ENCODE data around the gene RFX8.
A peak's percentile ranks its signal among the peaks of the same experiment; 100 is the strongest.

Gene RFX8

DNA sequence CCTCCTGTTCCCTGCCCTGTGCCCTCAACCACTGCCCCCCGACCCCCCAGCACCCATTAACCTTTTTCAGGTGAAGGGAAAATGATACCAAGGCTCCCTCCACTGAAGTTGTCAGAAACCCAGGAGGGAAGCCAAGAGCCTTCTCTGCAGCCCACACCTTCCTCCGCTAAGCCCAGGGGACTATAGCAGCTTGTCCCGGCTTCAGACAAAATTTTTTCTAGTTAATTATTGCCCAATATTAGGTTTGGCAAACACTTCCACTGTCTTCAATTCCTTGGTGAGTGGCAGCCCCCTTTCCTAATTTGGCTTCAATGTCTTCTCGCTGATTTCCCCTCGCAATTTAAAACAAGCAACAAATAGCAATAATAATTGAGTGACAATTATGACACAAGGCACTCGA is 23.9 kb downstream of the RFX8 start:
- no peaks in the 10 kb centered on the region for H3K27me3 ChIP-seq (replicated peaks)
- in situ Hi-C loops (cut with HindIII; ENCODE audit: low pct_ligation_motif_present, low sequenced_read_pairs) = no loop called here
- TF ChIP-seq, protein P1, sequence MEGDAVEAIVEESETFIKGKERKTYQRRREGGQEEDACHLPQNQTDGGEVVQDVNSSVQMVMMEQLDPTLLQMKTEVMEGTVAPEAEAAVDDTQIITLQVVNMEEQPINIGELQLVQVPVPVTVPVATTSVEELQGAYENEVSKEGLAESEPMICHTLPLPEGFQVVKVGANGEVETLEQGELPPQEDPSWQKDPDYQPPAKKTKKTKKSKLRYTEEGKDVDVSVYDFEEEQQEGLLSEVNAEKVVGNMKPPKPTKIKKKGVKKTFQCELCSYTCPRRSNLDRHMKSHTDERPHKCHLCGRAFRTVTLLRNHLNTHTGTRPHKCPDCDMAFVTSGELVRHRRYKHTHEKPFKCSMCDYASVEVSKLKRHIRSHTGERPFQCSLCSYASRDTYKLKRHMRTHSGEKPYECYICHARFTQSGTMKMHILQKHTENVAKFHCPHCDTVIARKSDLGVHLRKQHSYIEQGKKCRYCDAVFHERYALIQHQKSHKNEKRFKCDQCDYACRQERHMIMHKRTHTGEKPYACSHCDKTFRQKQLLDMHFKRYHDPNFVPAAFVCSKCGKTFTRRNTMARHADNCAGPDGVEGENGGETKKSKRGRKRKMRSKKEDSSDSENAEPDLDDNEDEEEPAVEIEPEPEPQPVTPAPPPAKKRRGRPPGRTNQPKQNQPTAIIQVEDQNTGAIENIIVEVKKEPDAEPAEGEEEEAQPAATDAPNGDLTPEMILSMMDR (IDR thresholded peaks at IDR 0.05; ENCODE audit: low read depth, low read length, missing control alignments) = no peak
- no peaks in the 10 kb centered on the region for H3K36me3 ChIP-seq (replicated peaks)
- no peak overlapping the region for H3K4me3 ChIP-seq (ENCODE audit: low read depth, low read length)
- DNase-seq = no peak
- H3K27ac ChIP-seq = no peak overlapping the region

DNA sequence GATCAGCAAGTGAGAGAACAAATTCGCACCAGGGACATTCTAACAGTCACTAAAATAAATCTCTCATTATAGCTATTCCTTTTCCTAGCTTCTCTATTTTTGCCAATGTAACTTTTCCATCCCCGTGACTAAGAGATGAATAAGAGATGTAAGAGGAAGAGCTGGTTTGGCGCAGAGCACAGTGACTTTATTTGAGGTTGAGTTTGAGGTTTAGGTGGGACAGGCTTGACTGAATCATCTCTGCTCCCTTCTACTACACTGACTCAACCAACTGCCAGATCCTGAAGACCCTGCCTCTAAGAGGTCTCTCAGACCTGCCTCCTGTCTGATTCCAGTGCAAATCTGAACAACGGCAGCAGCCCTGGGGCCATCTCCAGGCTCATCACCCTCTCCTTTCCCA is 28.0 kb downstream of the RFX8 start:
- TF ChIP-seq, protein P1 (IDR thresholded peaks at IDR 0.05; ENCODE audit: low read depth, low read length, missing control alignments) = no peak
- no peaks in the 10 kb centered on the region for H3K36me3 ChIP-seq (replicated peaks)
- peak overlapping the region; percentile 45 for H3K27ac ChIP-seq
- no peaks in the 10 kb centered on the region for H3K27me3 ChIP-seq (replicated peaks)
- in situ Hi-C loops (cut with HindIII; ENCODE audit: low pct_ligation_motif_present, low sequenced_read_pairs) = loop anchor here (25.0 kb wide), 1 partner anchor 390 kb away; no protein-coding TSS in a partner anchor
- DNase-seq = peak; percentile 66
- no peak overlapping the region for H3K4me3 ChIP-seq (ENCODE audit: low read depth, low read length)

DNA sequence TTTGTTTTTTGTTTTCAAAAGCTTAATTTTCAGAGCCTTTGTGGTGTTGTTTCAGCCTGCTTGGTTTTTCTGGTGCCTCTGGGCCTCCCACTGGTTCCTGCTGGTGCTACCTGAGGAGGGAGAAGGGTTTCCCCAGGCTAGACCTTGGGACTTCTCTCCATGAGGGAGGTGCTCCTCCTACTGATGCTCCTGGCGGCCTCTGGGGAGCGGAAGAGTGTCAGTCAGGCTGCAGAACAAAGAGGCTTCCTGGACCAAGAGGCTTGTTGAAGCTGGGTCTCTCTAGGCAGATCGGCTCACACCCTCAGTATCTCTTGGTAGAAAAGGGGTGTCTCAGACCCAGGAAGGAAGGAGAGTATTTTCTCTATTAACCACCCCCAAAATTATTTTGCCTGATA is 32.2 kb downstream of the RFX8 start:
- in situ Hi-C loops (cut with HindIII; ENCODE audit: low pct_ligation_motif_present, low sequenced_read_pairs) = loop anchor here (25.0 kb wide), 1 partner anchor 395 kb away; no protein-coding TSS in a partner anchor
- H3K27me3 ChIP-seq (replicated peaks) = no peaks in the 10 kb centered on the region
- peak; percentile 22 for DNase-seq
- no peaks in the 10 kb centered on the region for H3K36me3 ChIP-seq (replicated peaks)
- H3K27ac ChIP-seq = peak overlapping the region; percentile 81
- H3K4me3 ChIP-seq (ENCODE audit: low read depth, low read length) = no peak overlapping the region
- TF ChIP-seq, protein P1 (IDR thresholded peaks at IDR 0.05; ENCODE audit: low read depth, low read length, missing control alignments) = peak; percentile 49

DNA sequence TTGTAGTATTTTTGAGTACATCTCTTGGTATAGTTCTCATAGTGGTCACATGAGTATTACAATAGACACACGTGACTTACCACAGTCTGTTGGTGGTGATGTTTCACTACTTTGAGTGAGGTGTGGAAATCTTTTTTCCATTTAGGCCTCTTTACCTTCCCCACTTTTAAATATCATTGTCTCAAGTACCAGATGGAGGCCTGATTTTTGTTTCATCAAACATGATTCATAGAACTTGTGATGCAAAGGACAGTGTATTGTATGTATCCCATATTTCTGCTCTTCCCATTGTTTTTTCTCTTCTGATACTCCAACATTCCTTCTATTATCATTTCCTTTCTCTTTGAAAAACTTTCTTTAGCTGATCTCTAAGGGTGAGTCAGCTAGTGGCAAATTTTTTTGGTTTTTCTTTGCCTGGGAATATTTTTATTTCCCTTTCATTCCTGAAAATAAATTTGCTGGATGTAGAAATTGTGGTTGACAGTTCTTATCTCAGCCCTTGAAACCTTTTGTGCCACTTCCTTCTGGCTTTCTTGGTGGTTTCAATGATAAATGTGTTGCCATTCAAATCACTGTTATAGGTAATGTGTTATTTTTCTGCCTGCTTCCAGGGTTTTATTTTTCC is 32.8 kb downstream of the RFX8 start:
- Histone ChIP-seq H3K4me3 (ENCODE audit: low read depth, low read length) (no peak overlapping the region), H3K27ac (peak overlapping the region; percentile 81), H3K36me3 (replicated peaks) (no peaks in the 10 kb centered on the region), H3K27me3 (replicated peaks) (no peaks in the 10 kb centered on the region)
- in situ Hi-C loops (cut with HindIII; ENCODE audit: low pct_ligation_motif_present, low sequenced_read_pairs) = loop anchor here (25.0 kb wide), 1 partner anchor 395 kb away; no protein-coding TSS in a partner anchor
- TF ChIP-seq, protein P1 (IDR thresholded peaks at IDR 0.05; ENCODE audit: low read depth, low read length, missing control alignments) = no peak
- DNase-seq = peak; percentile 51

DNA sequence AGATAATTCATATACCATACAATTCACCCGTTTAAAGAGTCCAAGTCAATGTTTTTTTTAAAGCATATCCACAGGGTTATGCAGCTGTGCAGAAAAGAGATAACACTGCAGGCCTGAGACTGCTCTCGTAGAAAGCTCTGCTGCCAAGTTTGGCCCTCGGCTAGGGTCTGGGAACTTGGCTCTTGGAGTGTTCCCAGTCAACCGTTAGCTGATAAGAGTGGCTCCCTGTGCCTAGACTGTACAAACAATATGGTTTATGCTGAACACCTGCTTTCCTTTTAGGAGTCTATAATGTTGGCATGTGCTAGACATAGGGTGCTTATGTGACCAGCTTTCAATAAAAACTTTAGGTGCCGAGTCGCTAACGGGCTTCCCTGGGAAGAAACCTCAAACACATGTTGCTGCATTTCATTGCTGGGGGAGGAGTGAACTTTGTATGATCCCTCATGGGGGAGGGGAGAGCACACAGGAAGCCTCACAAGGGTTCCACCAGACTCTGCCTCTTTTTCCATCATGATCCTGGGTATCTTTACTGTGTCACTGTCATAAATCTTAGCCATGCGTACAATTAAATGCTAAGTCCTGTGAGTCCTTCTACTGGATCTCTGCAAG is 34.7 kb downstream of the RFX8 start:
- peak; percentile 88 for DNase-seq
- TF ChIP-seq, protein P1 (IDR thresholded peaks at IDR 0.05; ENCODE audit: low read depth, low read length, missing control alignments) = no peak
- H3K4me3 ChIP-seq (ENCODE audit: low read depth, low read length) = no peak overlapping the region
- in situ Hi-C loops (cut with HindIII; ENCODE audit: low pct_ligation_motif_present, low sequenced_read_pairs) = loop anchor here (25.0 kb wide), 1 partner anchor 397 kb away; no protein-coding TSS in a partner anchor
- no peaks in the 10 kb centered on the region for H3K36me3 ChIP-seq (replicated peaks)
- H3K27me3 ChIP-seq (replicated peaks) = no peaks in the 10 kb centered on the region
- peak overlapping the region; percentile 81 for H3K27ac ChIP-seq
